ENCODE measurements around the gene PTTG1. TPM values are rescaled to one million over a fixed set of nuclear protein-coding genes. Genes with fewer than 3 reads are reported as not detected.

The PTTG1 gene
- total RNA-seq, 1 experiment from 2014 or later, result 183 TPM

DNA sequence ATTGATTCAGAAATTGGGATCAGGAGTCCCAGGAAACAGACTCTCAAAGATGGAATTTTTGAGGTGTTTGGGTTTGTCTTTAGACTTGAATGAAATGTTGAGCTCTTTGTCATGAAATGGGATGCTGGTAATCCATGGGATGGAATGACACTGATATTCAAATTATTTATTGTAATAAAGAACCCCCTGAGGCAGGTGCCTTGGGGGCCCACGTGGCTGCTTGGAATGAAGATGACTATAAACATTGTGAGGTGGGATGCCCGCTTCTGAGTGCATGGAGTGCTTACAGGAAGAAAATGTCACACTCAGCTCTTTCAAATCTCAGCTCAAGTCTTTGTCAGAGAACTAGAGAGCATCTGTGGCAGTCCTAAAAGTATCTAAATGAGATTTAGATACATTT is 41.6 kb upstream of the PTTG1 start:
- Histone ChIP-seq H3K9me2 (ENCODE audit: insufficient read depth) (no peaks in the 10 kb centered on the region), H3K27ac (ENCODE audit: low read depth, low read length) (no peak overlapping the region), H3K36me3 (ENCODE audit: control insufficient read depth in 1 of 2, insufficient read depth in 2 of 2, low read length in 2 of 2) (no peaks in the 10 kb centered on the region), H3K4me2 (ENCODE audit: low read length) (no peak overlapping the region), H3K4me3 (replicated peaks in 1 of 2; ENCODE audit: low read depth in 1 of 2, low read length in 2 of 2) (no peak overlapping the region), H2AFZ (ENCODE audit: low read depth, low read length, poor library complexity, severe bottlenecking) (no peak overlapping the region), H3K9ac (ENCODE audit: low read length) (no peak overlapping the region), H3K4me1 (ENCODE audit: control insufficient read depth in 1 of 2, insufficient read depth in 2 of 2, low read length in 2 of 2) (no peaks in the 10 kb centered on the region), H4K20me1 (ENCODE audit: insufficient read depth) (no peaks in the 10 kb centered on the region), H3K9me3 (ENCODE audit: control insufficient read depth in 1 of 2, insufficient read depth in 1 of 2, low read depth in 1 of 2, low read length in 2 of 2) (no peaks in the 10 kb centered on the region), H3K79me2 (ENCODE audit: insufficient read depth, low read length) (no peaks in the 10 kb centered on the region), H3K27me3 (ENCODE audit: insufficient read depth, low read length) (peaks cover 21% of the 10 kb centered on the region)
- no peak for ATAC-seq
- ChIA-PET CTCF (interaction anchor here (1.0 to 1.1 kb wide), 2 partner anchors 11 to 358 kb away, joined by 3 to 5 read pairs; no protein-coding TSS in a partner anchor), RAD21 (ENCODE audit: low non-redundant PET in 1 of 2, low total read pairs in 2 of 2, uncharacterized antibody in 2 of 2, unreplicated experiment in 2 of 2) (no interaction called here), POLR2A (no interaction called here)
- intact Hi-C loops (cut with micrococcal nuclease), result no loop called here
- BruUV-seq (replicated peaks), result no TSS peak
- TF ChIP-seq CEBPB (IDR thresholded peaks at IDR 0.05; ENCODE audit: low read depth) (no peak), SIN3A (IDR thresholded peaks at IDR 0.05; ENCODE audit: low read depth) (no peak), ELF1 (IDR thresholded peaks at IDR 0.05; ENCODE audit: borderline replicate concordance, low read depth) (no peak), POLR2A (IDR thresholded peaks at IDR 0.05; ENCODE audit: borderline replicate concordance, extremely low read depth, insufficient read depth, insufficient read length) (no peak)
- no peak for DNase-seq (ENCODE audit: low read depth, low spot score)

DNA sequence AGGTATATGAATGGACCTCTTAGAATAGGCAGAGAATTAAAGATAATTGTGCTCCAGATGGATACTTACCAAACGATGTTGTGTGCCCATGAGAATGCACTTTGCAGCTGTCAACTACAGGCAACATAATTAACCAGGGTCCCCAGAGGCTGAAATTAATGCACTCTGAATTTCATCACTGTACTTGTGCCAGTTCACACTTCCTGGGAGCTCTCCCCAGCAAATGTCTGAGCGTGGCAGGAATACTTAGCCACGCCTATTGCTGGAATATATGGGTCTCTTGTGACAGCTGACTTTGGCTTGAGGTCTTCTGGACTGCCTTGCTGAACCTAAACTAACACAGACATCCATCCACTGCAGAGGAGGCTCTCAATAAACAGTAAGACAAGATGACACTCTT is 39.3 kb upstream of the PTTG1 start:
- DNase-seq (ENCODE audit: low read depth, low spot score) (no peak), ATAC-seq (no peak)
- H3K9me2 ChIP-seq (ENCODE audit: insufficient read depth), result no peaks in the 10 kb centered on the region
- H3K36me3 ChIP-seq (ENCODE audit: control insufficient read depth in 1 of 2, insufficient read depth in 2 of 2, low read length in 2 of 2), result no peaks in the 10 kb centered on the region
- H4K20me1 ChIP-seq (ENCODE audit: insufficient read depth), result no peaks in the 10 kb centered on the region
- no peaks in the 10 kb centered on the region for H3K4me1 ChIP-seq (ENCODE audit: control insufficient read depth in 1 of 2, insufficient read depth in 2 of 2, low read length in 2 of 2)
- intact Hi-C loops (cut with micrococcal nuclease), result no loop called here
- no peak overlapping the region for H3K4me2 ChIP-seq (ENCODE audit: low read length)
- no TSS peak for BruUV-seq (replicated peaks)
- H3K79me2 ChIP-seq (ENCODE audit: insufficient read depth, low read length), result no peaks in the 10 kb centered on the region
- no peak overlapping the region for H3K27ac ChIP-seq (ENCODE audit: low read depth, low read length)
- TF ChIP-seq POLR2A (IDR thresholded peaks at IDR 0.05; ENCODE audit: borderline replicate concordance, extremely low read depth, insufficient read depth, insufficient read length) (no peak), YY1 (IDR thresholded peaks at IDR 0.05; ENCODE audit: extremely low read depth, insufficient replicate concordance, low read depth, low read length) (no peak), FOSL1 (IDR thresholded peaks at IDR 0.05; ENCODE audit: low read depth) (no peak), SIN3A (IDR thresholded peaks at IDR 0.05; ENCODE audit: low read depth) (no peak), RAD21 (IDR thresholded peaks at IDR 0.05; ENCODE audit: low read depth) (no peak), CEBPB (IDR thresholded peaks at IDR 0.05; ENCODE audit: low read depth) (no peak), POLR2AphosphoS5 (IDR thresholded peaks at IDR 0.05; ENCODE audit: low read depth, low read length) (no peak), SP1 (IDR thresholded peaks at IDR 0.05; ENCODE audit: low read depth) (no peak), ZNF274 (IDR thresholded peaks at IDR 0.05; ENCODE audit: low read depth, low read length) (no peak), CBX3 (IDR thresholded peaks at IDR 0.05; ENCODE audit: low read depth) (no peak), EZH2phosphoT487 (IDR thresholded peaks at IDR 0.05; ENCODE audit: borderline replicate concordance) (no peak)
- TF ChIP-seq, protein P1, sequence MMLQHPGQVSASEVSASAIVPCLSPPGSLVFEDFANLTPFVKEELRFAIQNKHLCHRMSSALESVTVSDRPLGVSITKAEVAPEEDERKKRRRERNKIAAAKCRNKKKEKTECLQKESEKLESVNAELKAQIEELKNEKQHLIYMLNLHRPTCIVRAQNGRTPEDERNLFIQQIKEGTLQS (IDR thresholded peaks at IDR 0.05), result no peak
- TF ChIP-seq, protein P2, sequence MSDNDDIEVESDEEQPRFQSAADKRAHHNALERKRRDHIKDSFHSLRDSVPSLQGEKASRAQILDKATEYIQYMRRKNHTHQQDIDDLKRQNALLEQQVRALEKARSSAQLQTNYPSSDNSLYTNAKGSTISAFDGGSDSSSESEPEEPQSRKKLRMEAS (IDR thresholded peaks at IDR 0.05), result no peak
- ChIA-PET POLR2A (no interaction called here), RAD21 (ENCODE audit: low non-redundant PET in 1 of 2, low total read pairs in 2 of 2, uncharacterized antibody in 2 of 2, unreplicated experiment in 2 of 2) (no interaction called here), CTCF (no interaction called here)
- H3K9ac ChIP-seq (ENCODE audit: low read length), result no peak overlapping the region
- H3K4me3 ChIP-seq (replicated peaks in 1 of 2; ENCODE audit: low read depth in 1 of 2, low read length in 2 of 2), result no peak overlapping the region
- peaks cover 5% of the 10 kb centered on the region; the same call in 1 of the 2 replicates for H3K27me3 ChIP-seq (ENCODE audit: insufficient read depth, low read length)
- no peaks in the 10 kb centered on the region; a peak in 1 of 4 replicates for H3K9me3 ChIP-seq (ENCODE audit: control insufficient read depth in 1 of 2, insufficient read depth in 1 of 2, low read depth in 1 of 2, low read length in 2 of 2)
- H2AFZ ChIP-seq (ENCODE audit: low read depth, low read length, poor library complexity, severe bottlenecking), result no peak overlapping the region
